ENCODE data around the gene RNF13.

DNA sequence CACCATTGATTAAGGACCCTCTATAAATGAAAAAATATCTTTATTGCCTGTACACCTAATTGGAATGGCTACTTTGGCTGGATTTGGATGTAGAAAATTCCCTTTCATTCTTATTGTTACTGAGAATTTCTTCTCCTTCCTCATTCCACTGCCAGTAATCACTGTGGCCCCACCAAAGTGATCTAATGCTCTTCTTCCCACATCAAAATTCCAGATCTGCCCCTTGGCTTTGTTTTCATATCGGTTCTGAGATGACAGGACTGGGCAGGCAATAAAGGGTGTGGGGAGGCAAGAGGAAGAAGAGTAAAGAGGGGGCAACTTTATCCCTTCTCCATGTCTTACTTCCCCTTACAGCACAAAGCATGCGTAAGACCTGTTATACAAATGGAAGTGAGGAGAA lies 22.7 kb upstream of the RNF13 start:
- TF ChIP-seq CTCF (IDR thresholded peaks at IDR 0.05): no peak
- no peak for TF ChIP-seq POLR2A (IDR thresholded peaks at IDR 0.05)
- TF ChIP-seq POLR2AphosphoS5 (IDR thresholded peaks at IDR 0.05): no peak

All from prostate gland (tissue), 2 donors.